ENCODE measurements around the gene ARHGAP25. TPM values are rescaled to one million over a fixed set of nuclear protein-coding genes. Genes with fewer than 3 reads are reported as not detected.

Gene ARHGAP25
- total and polyA plus RNA-seq, 11 donors: 2.6 to 27.9 (median 4.8) TPM

GRCh38 chr2:68789603-68790002 lies 55.0 kb downstream of the ARHGAP25 start:
- no peak overlapping the region for H3K27ac ChIP-seq
- intact Hi-C loops (cut with DNase I): no loop called here
- no peaks in the 10 kb centered on the region for H3K27me3 ChIP-seq
- ATAC-seq (no peak), DNase-seq (no peak)
- H3K36me3 ChIP-seq: peaks cover 0 to 80% (median 55%) of the 10 kb centered on the region in 9 donors
- peaks cover 0 to 47% (median 1%) of the 10 kb centered on the region in 12 donors for H3K4me1 ChIP-seq
- H3K4me3 ChIP-seq: no peak overlapping the region
- TF ChIP-seq POLR2A (IDR thresholded peaks at IDR 0.05) (no peak), CTCF (IDR thresholded peaks at IDR 0.05) (no peak)
- peaks cover 0 to 6% (median 0%) of the 10 kb centered on the region in 12 donors for H3K9me3 ChIP-seq
- WGBS, 4 donors: 86 to 98% (median 96%) methylated on average over 7 of the region's 7 CpGs

DNA sequence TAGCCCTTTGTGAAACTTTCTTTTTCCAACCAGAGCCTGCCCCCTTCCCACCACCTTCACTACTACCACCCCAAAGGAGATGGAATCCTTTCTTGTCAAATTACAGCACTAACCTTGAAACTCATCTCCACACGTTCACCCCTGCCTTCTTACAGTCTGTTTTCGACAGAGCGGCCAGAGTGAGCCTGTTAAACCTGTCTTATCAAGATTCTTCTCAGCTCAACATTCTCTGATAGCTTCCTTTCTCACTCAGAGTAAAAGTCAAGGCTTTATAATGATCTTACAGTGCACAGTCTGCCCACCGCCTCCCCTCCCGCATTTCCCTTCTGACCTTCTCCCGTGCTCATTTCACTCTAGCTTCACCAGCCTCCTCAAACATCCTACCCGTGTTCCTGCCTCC lies 56.0 kb downstream of the ARHGAP25 start:
- intact Hi-C loops (cut with DNase I): no loop called here
- no peak for DNase-seq
- Histone ChIP-seq H3K27me3 (no peaks in the 10 kb centered on the region), H3K9me3 (peaks cover 0 to 6% (median 0%) of the 10 kb centered on the region in 12 donors), H3K27ac (peak overlapping the region in 1 of 12 donors; percentile 8), H3K36me3 (peaks cover 0 to 70% (median 51%) of the 10 kb centered on the region in 9 donors), H3K4me3 (no peak overlapping the region), H3K4me1 (peaks cover 0 to 47% (median 0%) of the 10 kb centered on the region in 12 donors)
- TF ChIP-seq POLR2A (IDR thresholded peaks at IDR 0.05): no peak
- no peak for TF ChIP-seq CTCF (IDR thresholded peaks at IDR 0.05)
- 72 to 81% (median 80%) methylated on average over 6 to 7 of the region's 7 CpGs for WGBS, 4 donors
- no peak for ATAC-seq

DNA sequence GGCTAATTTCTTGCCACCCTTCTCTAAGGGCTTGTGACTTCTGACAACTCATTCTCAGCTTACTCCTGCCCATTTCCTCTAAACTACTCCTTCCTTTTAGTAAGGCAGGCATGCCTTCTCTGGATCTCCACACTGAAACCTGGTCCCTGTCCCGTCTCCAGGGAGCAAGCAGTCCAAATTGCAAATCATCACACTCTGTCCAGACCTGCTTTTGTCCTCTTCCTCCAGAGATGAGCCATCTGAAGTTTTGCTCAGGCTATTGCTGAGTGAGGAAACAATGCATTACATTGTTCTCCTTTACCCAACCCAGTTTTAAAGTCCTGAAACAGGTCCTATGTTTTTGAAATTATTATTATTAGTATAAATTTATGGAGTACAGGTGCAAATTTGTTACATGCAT lies 57.3 kb downstream of the ARHGAP25 start:
- H3K27ac ChIP-seq: peak overlapping the region in 1 of 12 donors; percentile 59
- no peak for DNase-seq
- H3K9me3 ChIP-seq: peaks cover 0 to 6% (median 0%) of the 10 kb centered on the region in 12 donors
- H3K4me3 ChIP-seq: no peak overlapping the region
- H3K4me1 ChIP-seq: peaks cover 0 to 53% (median 0%) of the 10 kb centered on the region in 12 donors
- 43 to 73% (median 67%) methylated on average over 1 of the region's 1 CpG for WGBS, 4 donors
- TF ChIP-seq POLR2A (IDR thresholded peaks at IDR 0.05) (no peak), CTCF (IDR thresholded peaks at IDR 0.05) (no peak)
- intact Hi-C loops (cut with DNase I): no loop called here
- H3K36me3 ChIP-seq: peaks cover 0 to 58% (median 40%) of the 10 kb centered on the region in 9 donors
- no peak for ATAC-seq
- no peaks in the 10 kb centered on the region for H3K27me3 ChIP-seq

- H3K4me3 ChIP-seq: no peak overlapping the region
- H3K27me3 ChIP-seq: no peaks in the 10 kb centered on the region
- peaks cover 0 to 6% (median 0%) of the 10 kb centered on the region in 12 donors for H3K9me3 ChIP-seq
- H3K36me3 ChIP-seq: peaks cover 0 to 53% (median 32%) of the 10 kb centered on the region in 9 donors
- H3K27ac ChIP-seq: peak overlapping the region in 1 of 12 donors; percentile 59
- H3K4me1 ChIP-seq: peaks cover 0 to 53% (median 0%) of the 10 kb centered on the region in 12 donors
- TF ChIP-seq CTCF (IDR thresholded peaks at IDR 0.05) (no peak), POLR2A (IDR thresholded peaks at IDR 0.05) (no peak)
- WGBS, 4 donors: 94 to 99% (median 98%) methylated on average over 4 of the region's 4 CpGs
- intact Hi-C loops (cut with DNase I): no loop called here
- ATAC-seq (no peak), DNase-seq (no peak)
These were observed 58.1 kb downstream of the ARHGAP25 start for GRCh38 chr2:68792751-68793150.

Measured in heart left ventricle (tissue), 16 donors.